Cardiac fibroblast (primary cell): ENCODE data around the gene TDRD10.

Experiments used
- DNase-seq, 2 donors: peaks; one replicate each; pipeline versions ENCODE4 v3.0.0 to v3.0.0-alpha.2; 2010; ENCODE audit warnings: low read depth in 2 of 2
- H3K4me3 ChIP-seq, 2 donors: replicated peaks in 1 of 2; 1 replicate in 1 of 2; 2 replicates in 1 of 2; pipeline ENCODE4 v1.5.1; 2011; ENCODE audit warnings: low read depth in 2 of 2, low read length in 2 of 2, mild to moderate bottlenecking in 2 of 2, moderate library complexity in 1 of 2
- TF ChIP-seq, protein P1 (sequence below): IDR thresholded peaks from one replicate; pipeline ENCODE4 v1.5.1; 2011; ENCODE audit warnings: low read depth, mild to moderate bottlenecking, low read length, inconsistent platforms

The TDRD10 gene

DNA sequence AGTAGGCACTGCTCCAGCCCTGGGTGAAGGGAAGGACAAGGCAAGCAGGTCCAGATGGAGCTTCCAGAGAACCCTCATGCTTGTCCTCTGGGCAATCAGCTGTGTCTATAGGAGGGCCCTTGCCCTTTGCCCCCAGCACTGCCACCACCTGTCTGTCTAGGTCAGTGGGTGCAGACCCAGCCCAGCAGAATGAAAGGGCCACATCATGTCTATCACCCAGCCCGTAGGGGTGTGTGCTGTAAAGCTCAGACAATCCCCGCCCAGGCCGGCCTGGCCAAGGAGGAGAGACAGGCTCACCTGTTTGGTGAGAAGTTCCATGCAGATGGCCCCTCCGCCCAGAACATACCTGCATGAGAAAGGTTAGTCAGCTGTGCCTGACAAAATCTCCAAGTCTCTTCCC, 49.5 kb downstream of the TDRD10 start:
- no peak overlapping the region for H3K4me3 ChIP-seq
- no peak for DNase-seq
- TF ChIP-seq, protein P1, sequence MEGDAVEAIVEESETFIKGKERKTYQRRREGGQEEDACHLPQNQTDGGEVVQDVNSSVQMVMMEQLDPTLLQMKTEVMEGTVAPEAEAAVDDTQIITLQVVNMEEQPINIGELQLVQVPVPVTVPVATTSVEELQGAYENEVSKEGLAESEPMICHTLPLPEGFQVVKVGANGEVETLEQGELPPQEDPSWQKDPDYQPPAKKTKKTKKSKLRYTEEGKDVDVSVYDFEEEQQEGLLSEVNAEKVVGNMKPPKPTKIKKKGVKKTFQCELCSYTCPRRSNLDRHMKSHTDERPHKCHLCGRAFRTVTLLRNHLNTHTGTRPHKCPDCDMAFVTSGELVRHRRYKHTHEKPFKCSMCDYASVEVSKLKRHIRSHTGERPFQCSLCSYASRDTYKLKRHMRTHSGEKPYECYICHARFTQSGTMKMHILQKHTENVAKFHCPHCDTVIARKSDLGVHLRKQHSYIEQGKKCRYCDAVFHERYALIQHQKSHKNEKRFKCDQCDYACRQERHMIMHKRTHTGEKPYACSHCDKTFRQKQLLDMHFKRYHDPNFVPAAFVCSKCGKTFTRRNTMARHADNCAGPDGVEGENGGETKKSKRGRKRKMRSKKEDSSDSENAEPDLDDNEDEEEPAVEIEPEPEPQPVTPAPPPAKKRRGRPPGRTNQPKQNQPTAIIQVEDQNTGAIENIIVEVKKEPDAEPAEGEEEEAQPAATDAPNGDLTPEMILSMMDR, result no peak

DNA sequence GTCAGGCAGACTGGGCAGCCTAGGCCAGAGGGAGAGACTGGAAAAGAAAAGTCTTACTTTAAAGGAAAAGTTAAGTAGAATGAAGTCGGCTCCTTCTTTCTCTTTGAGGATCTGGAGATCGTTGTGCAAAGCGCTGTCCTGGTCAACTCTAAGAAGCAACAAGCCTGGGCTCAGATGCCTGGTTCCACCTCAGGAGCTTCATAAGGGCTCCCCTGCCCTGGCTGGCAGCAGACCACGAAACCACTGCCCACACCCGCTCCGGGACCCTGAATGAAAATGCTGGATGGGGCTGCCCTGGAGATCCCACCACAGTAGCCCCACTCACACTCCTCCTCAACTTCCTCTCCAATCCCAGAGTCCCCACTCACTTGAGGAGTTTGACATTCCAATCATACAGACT, 50.0 kb downstream of the TDRD10 start:
- no peak for DNase-seq
- TF ChIP-seq, protein P1, result no peak
- H3K4me3 ChIP-seq, result no peak overlapping the region

DNA sequence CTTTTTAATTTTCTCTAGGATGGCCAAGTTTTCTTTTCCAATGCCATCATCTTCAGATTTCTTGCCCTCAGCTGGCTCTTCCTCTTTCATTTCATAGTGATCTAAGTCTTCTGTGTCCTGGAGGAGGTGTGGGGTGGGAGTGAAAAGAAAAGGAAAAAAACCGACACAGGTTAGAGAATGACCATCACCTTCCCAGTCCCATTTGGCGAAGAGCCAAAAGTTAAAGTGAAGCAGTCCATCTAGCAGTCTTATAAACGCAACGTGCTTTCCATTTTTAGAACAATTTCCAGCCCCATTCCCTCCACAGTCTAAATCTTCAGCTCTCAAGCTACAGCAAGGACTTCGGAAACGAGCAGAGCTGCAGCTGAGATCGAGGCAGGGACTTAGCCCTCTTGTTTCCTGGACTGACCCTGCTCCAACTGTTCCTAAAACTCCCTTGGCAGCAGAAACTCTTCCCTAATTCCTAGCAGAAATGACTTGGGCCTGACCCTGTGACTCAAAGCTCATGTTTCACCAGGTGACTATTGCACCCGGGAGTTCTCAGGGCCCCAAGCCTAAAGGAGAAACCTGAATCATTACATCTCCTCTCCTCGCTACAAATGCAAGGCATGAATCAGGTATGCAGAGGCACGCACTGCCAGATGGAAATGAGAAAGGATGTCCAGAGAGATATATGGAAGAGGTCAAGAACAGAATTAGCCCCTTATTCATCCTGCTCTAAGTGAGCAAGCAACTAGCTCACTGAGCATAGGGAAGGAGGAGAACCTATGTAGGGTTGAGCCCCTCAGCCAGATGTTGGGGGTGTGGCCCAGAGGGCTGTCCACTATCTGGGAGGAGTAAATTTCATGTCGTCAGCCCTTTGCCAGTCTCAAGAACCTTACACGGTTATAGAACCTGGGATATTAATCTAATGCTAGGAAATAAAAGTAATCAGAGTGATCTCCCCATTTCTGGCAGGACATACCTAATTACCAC, 51.3 kb downstream of the TDRD10 start:
- TF ChIP-seq, protein P1, result no peak
- DNase-seq, result no peak
- H3K4me3 ChIP-seq, result no peak overlapping the region

GRCh38 chr1:154556422-154556821, 54.4 kb downstream of the TDRD10 start:
- peak overlapping the region; percentile 79 to 83 for H3K4me3 ChIP-seq
- peak; percentile 22 to 59 for DNase-seq

DNA sequence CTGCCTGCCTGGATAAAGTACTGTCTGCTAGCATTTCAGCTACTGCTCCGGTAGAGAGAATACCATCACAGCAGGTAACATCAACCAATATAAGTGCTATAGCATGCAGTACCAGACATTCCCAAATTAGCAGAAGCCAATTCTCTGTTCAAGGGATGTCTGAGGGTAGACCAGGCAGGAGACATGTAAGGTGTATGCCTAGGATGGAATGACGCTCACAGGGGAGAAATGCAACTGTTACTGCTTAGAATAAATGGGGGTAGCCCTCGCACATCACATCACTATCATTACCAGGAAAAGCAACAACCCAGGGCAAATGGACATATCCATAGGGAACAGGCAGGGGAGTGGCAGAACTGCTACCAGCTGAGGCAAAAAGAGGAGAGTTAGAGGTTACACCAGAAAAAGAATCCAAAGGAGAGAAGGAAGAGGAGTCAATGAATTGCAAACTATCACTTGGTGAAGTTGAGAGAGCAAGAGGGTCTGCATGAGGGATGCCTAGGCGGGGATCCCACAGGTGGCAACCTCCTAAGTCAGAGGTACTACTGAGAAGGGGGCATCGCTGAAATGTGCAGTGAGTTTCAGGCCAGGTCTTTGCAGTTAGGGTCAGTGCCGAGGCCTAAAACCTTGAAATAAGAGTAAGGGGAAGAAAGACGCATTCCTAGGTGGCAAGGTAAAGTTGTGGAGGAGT, 55.4 kb downstream of the TDRD10 start:
- DNase-seq, result no peak
- TF ChIP-seq, protein P1, result no peak

More at GRCh38 chr1:154556422-154556821, 54.4 kb downstream of the TDRD10 start:
- TF ChIP-seq, protein P1, result no peak

DNA sequence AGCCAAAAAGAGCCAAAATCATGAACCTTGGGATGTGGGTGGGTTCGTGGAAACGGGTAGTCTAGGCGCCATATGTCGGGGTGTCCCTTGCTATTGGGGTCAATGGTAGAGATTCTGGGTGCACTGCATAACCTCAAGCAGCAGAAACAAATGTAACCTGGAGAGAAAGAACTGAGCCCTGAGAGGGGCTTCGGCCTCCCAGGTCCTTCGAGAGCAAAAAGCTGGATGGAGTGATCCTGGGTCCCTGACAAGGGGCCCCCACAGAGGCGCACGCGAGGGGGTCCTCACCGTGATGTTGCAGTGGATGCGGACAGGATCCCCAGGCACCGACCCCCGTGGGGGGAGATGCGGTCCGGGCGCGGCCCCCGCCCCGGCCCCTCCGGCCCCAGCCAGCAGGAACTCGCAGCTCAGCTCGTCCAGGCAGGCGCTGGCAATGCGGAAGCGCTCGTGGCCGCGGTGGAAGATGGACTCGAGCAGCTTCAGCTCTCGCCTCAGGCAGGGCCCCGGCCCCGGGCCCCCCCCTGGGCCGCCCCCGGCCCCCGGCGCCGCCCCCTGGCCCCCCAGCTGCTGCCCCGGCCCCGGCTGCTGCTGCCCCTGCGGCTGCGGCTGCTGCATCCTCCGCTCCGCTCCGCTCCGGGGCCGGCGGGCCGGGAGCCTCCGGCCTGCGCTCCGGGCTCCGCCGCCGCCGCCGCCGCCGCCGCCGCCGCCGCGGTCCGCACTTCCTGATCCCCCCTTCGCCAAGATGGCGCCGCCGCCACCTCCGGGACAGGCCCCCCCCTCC, 56.1 kb downstream of the TDRD10 start, which contains the start of gene UBE2Q1:
TSS of gene UBE2Q1 (minus strand) at position 724 of the 781 bp plus-strand sequence. CDS start at position 615, 109 bp downstream.
- DNase-seq, result peak; percentile 24 to 29
- peak within 1 kb of the TSS; percentile 79 to 83 for H3K4me3 ChIP-seq
- TF ChIP-seq, protein P1, result no peak

More for the DNA sequence above, 55.4 kb downstream of the TDRD10 start:
- H3K4me3 ChIP-seq, result peak overlapping the region; percentile 79 to 83
